ENCODE data around the gene TXNRD1. TPM values are rescaled to one million over a fixed set of nuclear protein-coding genes. Genes with fewer than 3 reads are reported as not detected.
"Not testable (repeated sequence)": the region's sequence is repeated elsewhere in the genome, so short reads cannot be mapped to it uniquely, and the experiment has no call there.

TXNRD1 gene
- total RNA-seq, 1 experiment from 2014 or later: 259 TPM

DNA sequence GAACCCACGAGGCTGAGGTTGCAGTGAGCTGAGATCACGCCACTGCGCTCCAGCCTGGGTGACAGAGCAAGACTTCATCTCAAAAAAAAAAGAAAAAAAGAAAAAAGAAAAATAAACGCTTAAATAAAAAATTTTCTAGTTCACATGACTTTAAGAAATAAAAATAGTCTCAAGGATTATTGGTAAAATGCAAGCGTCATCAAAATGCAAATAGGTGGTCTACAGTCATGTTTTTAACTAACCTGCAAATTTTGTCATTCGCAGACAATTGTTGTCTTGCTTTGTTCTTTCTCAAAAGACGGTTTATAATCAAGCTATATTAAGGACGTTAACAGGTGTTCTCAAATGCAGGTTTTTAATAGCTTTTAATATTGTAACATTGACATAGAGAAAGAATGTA, 22.4 kb downstream of the TXNRD1 start:
- no peak for DNase-seq (ENCODE audit: low spot score)

DNA sequence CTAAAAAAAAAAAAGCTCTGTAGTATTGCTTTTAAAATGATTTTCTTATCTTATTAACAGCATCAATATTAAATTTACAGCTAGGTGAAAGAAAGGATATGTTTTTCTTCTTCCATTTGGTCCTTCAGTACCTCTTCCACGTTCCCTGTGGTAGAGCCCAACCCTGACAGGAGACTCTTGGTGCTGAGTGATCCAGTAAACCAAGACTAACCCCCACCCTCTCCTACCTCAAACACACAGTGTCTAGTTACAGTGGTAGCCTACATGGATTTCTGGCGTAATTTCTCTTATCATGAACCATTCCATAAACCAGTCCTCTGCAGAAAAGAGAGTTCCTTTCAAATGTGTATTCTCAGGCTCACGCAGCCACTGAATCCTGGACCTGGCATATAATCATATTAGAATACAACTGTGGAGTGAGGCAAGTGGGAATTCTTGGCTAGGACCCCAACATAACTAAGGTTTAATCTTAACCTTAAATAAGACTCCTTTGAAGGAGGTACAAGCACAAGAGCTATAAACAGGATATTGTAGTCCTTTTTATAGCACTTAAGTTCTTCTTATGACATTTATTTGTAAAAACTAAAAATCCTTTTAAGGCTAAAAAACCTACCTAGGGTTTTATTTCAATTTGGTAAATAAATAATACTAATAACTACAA, 27.1 kb downstream of the TXNRD1 start:
- no peak for DNase-seq (ENCODE audit: low spot score)

DNA sequence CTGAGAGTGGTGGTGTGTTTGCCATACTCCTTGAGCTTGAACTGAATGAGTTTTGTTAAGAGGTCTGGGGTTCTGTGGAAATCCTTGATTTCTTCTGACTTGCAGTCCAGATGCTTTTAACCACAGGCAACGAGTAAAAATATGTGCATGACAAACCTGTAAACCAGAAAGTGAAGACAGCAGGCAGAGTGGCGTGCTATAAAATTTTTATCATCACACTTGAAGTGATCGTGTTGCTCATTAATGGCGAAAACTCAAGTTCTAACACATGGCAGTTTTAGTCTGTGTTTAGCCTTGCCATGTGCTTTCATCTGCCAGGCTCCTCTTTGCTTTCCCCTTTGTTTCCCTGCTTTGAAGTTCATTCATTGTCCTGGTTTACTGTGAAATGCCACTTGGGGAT, 28.0 kb downstream of the TXNRD1 start:
- no peak for DNase-seq (ENCODE audit: low spot score)

DNA sequence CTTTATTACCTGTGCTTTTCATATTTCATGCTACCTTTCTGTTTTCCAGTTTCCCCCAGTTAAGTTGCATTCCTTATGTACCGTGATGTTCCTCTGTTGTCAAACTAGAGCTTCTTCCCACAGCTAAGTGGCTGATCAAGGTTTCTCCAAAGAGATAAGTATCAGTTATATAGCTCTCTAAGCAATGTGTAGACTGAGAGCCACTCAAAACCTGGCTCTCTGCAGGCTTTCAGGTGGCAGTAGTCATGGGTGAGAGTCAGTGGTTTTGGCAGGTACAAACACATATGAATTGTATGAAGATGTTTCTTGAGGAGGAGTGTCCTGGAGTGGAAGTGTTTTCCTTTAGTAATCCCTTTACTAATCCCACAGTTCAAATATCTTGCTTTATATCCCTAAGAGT, 28.4 kb downstream of the TXNRD1 start:
- no peak for DNase-seq (ENCODE audit: low spot score)

DNA sequence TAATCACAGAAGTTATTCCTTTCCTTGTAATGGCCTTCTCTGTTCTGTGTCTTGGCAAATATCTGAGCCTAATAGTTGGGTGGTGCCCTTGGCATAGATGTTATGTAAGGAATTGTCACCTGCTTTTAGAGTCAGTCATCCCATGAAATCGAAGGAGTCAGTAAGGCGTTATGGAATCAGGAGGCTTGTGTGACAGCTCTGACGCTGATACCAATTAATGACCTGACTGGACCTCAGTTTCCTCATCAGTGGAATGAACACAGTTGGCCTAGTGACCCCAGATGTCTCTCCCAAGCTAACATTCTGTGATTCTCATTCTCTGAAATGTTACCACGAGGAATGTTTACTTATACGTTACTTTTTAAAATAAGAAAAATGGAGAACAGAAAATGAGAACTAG, 32.1 kb downstream of the TXNRD1 start:
- DNase-seq (ENCODE audit: low spot score): no peak

DNA sequence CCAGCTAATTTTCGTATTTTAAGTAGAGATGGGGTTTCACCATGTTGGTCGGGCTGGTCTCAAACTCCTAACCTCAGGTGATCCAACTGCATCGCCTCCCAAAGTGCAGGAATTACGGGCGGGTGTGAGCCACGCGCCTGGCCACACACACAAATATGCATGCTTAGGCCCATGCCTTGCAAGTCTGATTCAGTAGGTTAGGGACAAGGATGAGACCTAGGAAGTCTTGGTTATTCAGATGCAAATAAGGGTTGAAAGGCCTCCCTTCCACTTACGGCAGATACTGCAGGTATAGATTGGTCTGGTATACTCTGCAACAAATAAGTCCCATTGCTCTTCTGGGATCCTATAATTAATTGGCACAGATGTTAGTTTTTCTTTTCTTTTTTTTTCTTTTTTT, 32.9 kb downstream of the TXNRD1 start:
- no peak for DNase-seq (ENCODE audit: low spot score)

DNA sequence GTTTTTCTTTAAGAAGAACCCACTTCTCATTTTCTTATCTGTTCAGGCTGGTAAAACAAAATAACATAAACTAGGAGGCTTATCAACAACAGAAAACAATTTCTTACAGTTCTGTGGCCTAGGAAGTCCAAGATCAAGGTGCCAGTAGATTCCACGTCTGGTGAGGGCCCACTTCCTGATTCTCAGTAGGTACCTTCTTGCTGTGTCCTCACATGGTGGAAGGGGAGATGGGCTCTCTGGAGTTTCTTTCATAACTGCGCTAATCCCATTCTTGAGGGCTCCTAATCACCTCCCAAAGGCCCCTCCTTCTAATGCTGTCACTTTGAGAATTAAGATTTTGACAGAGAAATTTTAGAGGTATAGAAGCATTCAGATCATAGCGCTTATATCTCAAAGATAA, 33.4 kb downstream of the TXNRD1 start:
- DNase-seq (ENCODE audit: low spot score): no peak

DNA sequence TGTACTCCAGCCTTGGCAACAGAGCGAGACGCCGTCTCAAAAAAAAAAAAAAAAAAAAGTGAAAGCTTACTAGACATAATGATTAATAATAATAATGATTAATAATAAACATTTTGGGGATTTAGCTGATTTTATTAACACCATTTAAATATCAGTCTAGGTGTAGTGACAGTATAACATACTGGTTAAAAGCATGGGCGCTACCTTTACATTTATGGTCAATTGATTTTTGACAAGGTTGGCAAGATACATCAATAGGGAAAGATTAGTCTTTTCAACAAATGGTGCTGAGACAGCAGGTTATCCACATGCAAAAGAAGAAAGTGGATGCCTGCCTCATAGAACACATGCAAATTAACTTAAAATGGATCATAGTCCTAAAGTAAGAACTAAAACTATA, 34.3 kb downstream of the TXNRD1 start:
- DNase-seq (ENCODE audit: low spot score): no peak

DNA sequence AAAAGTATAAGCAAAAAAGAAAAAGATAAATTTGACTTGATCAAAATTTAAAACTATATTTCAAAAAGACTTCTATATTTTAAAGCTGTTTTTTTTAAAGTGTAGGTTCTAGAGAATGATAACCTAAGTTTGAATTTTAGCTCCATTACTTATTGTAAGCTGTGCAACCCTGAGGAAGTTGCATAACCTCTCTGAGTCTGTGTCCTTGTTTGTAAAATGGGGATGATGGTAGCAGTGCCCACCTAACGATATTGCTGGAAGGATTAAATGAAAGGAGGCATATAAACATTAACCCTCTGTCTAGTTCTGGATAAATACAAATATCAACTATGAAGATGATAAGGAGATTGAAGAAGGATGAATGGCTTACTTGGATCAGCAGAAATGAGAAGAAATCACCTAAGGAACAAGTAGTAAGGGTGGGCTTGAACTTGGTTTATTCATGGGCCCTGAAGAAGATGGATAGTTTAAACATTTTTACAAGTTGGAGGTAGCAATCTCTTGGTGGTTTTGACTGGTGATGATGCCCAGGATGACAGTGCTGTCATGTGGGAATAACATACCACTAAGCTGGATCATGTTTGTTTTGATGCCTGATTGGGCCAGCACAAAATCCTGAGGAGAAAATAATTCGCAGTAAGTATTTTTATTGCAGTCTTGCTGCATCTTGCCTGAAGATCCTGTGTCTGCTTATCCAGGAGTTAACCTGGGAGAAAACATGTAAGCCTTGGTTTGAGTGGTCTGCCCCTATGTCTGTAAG, 35.0 kb downstream of the TXNRD1 start:
- no peak for DNase-seq (ENCODE audit: low spot score)

DNA sequence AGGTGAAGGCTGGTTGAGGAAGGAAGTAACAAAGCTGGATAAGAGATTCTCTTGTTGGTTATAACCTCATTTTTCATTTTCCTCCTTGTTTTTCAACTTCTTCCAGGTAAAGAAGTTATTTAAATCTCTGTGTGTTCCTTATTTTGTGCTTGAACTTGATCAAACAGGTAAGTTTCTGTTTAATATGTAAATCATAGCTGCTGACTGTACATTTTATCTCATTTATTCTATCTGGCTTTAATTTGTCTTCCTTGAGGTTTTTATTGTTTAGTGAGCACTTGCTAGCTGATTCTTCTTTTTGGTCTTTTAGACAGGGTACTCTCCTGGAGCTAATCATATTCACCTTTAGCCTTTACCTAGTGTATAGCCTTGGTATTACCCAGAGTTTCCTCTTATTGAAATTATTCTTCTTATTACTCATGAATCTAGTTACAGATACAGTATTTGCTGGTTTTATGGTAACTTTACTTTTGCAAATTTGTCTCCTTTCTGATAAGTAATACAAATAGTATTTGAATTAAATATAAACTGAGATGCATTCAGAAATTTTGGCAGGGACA, 42.4 kb downstream of the TXNRD1 start:
- no peak for DNase-seq (ENCODE audit: low spot score)

DNA sequence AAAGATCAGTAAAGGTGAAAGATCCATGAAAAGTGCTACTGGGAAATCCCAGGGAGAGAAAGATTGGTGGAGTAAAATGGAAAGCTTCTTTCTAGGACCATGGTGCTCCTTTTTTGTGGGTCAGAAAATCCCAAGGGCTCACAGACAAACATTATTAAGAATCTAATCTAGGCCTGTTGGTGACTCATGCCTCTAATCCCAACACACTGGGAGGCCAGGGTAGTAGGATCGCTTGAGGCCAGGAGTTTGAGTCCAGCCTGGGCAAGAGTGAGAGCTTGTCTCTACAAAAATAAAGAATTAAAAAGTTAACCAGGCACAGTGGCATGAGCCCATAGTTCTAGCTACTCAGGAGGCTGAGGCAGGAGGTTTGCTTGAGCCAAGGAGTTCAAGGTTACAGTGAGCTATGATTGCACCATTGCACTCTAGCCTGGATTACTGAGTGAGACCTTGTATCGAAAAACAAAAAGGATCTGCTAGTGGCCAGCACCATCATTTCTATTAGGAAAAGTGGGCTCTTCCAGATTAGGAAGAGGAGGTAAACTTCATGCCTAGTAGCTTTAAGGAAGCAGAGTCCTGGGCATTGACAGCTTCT, 43.0 kb downstream of the TXNRD1 start:
- DNase-seq (ENCODE audit: low spot score): no peak

DNA sequence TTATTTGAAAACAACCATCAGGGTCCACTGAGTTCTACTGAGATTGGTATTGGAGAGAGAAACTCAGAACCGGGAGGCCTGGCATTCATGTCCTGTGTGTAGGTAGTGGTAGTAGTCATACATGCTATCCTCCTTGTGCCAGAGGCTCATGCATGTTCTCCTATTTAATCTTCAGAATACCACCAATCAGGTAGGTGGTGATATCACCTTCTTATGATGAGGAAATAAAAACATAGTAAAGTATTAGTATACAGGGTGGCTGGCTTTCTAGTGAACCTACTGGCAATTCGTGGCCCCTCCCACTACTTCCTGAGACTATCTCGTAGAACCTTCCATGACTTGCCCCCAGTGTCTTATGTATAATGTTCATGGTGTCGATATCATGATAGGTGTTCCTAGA, 47.4 kb downstream of the TXNRD1 start:
- DNase-seq (ENCODE audit: low spot score): no peak

DNA sequence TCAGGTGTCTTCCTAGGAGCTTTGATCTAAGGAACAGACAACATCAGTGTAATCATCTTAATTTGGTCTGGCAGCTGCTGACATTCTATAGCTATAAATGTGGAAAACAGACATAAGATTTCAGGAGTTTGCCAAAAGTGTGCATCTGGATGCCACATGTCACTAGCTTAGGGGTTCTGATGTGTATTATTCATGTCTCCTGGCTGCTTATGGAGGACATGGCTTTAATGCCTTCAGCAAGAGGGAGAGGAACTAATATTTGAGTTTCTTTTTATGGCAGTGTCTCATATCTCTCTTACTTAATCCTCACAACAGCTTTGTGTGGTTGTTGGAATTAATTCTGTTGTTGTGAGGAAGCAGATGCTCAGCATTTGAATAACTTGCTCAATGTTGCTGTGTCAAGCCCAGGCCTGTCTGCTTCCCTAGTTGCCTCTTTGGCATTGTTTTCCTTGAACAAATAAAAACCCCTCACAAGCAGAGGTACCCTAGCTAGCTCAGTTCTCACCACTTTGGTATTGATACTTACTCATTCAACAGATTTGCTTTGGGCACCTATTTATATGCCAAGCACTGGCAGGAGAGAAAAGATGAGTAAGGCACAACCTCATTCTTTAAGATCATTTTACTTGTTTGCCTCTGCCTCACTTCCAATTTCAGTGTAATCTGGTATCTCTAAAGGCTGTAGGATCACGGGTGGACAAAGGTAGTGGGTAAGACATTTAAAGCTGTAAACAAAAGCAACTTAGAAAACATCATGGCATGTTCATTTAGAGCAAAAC, 48.2 kb downstream of the TXNRD1 start:
- no peak for DNase-seq (ENCODE audit: low spot score)

DNA sequence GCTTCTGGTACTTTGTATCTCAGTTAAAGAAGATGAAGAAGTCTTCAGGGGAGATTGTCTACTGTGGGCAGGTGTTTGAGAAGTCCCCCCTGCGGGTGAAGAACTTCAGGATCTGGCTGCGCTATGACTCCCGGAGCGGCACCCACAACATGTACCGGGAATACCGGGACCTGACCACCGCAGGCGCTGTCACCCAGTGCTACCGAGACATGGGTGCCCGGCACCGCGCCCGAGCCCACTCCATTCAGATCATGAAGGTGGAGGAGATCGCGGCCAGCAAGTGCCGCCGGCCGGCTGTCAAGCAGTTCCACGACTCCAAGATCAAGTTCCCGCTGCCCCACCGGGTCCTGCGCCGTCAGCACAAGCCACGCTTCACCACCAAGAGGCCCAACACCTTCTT, 49.9 kb downstream of the TXNRD1 start:
- not testable (repeated sequence) for DNase-seq (ENCODE audit: low spot score)

DNA sequence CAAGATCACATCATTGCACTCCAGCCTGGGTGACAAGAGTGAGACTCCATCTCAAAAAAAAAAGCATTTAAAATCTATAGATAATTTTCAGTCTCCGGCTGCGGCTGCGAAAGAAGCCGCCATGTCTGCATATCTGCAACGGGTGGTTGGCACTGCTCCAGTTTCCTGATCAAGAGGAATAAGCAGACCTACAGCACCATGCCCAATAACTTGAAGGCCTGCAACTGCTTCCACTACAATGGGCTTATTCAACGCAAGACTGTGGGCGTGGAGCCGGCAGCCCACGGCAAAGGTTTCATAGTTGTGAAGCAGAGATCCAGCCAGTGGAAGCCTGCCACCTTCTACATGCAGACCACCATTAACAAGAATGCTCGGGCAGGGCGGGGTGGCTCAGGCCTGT, 57.4 kb downstream of the TXNRD1 start:
- no peak for DNase-seq (ENCODE audit: low spot score)

DNA sequence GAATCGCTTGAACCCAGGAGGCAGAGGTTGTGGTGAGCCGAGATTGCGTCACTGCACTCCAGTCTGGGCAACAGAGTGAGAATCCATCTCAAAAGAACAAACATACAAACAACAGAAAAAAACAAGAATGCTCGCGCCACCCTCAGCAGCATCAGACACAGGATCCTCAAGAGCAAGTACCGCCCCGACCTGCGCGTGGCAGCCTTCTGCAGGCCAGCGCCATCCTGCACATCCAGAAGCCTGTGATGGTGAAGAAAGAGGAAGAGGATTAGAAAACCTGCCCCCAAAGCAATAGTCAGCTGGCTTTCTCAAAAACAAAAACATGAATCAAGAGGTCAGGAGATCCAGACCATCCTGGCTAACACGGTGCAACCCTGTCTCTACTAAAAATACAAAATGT, 57.9 kb downstream of the TXNRD1 start:
- no peak for DNase-seq (ENCODE audit: low spot score)

DNA sequence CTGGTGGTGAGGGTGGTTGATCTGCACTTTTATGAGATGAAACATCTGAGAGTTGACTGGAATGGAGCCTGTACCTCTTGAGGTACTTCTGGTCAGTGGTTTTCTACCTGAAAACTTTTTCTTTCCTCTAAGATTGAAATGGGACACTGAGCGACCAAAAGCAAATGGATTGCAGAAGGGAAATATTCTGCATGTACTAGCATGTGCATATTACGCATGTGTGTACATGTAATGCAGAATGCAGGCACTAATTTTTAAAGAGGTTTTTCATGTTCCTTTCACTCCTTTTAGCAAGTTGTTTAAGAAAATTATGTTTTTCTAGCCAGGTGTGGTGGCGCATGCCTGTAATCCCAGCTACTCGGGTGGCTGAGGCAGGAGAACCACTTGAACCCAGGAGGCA, 59.2 kb downstream of the TXNRD1 start:
- DNase-seq (ENCODE audit: low spot score): no peak

DNA sequence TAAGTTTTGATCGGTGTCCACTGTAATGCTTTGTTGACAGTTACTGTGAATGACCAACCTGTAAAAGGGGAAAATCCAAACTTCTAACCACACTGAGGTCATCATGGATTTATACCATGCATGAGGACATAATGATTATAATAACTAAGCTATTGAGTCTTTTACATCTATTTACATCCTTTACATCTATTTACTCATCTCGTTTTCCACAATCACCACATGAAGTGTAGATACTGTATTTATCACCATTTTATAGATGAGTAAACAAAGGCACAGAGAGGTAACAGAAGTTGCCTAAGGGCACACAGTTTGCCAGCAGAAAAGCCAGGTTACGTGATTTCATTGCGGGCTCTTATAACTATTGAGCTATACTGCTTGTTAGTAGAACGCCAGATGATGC, 60.1 kb downstream of the TXNRD1 start:
- DNase-seq (ENCODE audit: low spot score): no peak

DNA sequence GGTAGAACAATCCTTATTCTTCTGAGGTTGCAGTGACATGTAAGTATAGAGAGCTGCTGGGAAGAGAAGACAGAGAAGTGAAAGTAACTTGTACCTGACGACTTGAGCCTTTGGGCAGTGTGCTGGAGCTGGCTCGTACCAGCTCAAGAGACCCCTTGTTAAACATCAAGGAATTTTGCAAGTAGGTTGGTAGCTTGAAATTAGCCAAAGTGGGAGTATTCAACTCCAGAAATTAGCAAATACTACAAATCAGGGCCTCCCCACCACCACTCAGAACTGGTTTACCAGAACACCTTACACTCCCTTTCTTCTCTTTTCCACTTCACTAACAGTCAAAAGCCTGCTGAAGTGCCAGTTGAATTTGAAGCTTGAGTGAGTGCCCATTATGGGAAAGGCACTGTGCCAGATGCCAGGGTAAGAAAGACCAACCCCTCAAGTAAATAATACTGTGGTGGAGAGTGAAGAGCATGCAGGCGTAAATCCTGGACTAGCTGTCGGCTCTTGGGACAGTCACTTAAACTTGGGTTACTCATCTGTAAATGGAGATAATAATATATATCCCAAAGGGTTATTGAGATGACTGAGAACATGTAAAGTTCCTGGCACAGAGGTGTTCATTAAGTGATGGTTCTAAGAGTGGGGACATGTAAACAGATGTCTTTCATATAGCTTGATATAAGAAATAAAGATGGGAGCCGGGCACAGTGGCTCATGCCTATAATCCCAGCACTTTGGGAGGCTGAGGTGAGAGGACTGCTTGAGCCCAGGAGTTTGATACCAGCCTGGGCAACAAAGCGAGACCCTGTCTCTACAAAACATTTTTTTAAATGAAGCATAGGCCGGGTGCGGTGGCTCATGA, 60.9 kb downstream of the TXNRD1 start:
- peak; percentile 56 for DNase-seq (ENCODE audit: low spot score)

DNA sequence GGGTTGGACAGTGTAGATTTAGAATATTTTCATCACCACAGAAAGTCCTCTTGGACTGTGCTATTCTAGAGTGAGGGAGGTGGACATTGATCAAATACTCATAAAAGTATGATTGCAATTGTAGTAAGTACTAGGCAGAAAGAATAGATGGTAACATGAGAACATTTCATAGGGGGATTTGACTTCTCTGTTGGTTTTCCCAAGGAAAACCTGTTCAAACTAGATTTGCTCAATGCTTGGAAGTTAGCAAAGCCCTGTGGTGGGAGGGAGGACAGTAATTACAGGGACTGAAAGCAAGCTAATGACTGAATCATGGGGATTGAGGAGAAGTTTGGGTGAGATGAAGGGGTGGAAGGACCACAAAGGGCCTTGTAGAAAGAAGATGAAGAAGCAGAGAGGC, 63.6 kb downstream of the TXNRD1 start:
- no peak for DNase-seq (ENCODE audit: low spot score)

DNA sequence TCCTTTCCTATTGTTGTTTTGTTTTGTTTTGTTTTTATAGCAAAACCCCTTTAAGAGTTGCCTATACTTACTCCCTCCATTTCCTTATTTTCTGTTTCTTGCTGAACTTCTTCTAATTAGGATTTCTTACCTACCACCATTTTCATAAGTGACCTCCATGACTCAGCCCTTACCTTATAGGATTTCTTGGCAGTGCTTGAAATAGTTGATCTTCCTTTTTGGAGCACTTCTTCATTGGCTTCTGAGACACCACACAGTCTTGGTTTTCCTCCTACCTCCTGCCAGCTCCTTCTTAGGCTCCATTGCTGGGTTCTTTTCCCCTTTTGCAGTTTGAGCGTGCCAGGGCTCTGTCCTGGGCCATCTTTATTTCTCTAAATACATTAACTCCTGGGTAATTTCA, 64.5 kb downstream of the TXNRD1 start:
- no peak for DNase-seq (ENCODE audit: low spot score)

All from HT-29 (cell line).